ENCODE results near the gene RPS3. TPM values are rescaled to one million over a fixed set of nuclear protein-coding genes. Genes with fewer than 3 reads are reported as not detected.

The RPS3 gene
- total RNA-seq, 1 experiment from 2014 or later, result 4,109 TPM

GRCh38 chr11:75420224-75421034, 21.1 kb downstream of the RPS3 start:
- no peaks in the 10 kb centered on the region for H3K9me3 ChIP-seq (ENCODE audit: control insufficient read depth in 1 of 2, insufficient read depth in 1 of 2, low read depth in 1 of 2, low read length in 2 of 2)
- no peaks in the 10 kb centered on the region for H3K9me2 ChIP-seq (ENCODE audit: insufficient read depth)
- no peaks in the 10 kb centered on the region for H3K27me3 ChIP-seq (ENCODE audit: insufficient read depth, low read length)
- H3K36me3 ChIP-seq (ENCODE audit: control insufficient read depth in 1 of 2, insufficient read depth in 2 of 2, low read length in 2 of 2), result peaks cover 3 to 11% of the 10 kb centered on the region in 2 experiments
- H3K27ac ChIP-seq (ENCODE audit: low read depth, low read length), result no peak overlapping the region; the same call in 1 of the 2 replicates
- DNase-seq (ENCODE audit: low read depth, low spot score) (no peak), ATAC-seq (no peak)
- H3K4me2 ChIP-seq (ENCODE audit: low read length), result no peak overlapping the region
- TF ChIP-seq ZBTB33 (IDR thresholded peaks at IDR 0.05; ENCODE audit: extremely low read depth, insufficient replicate concordance, low read length), result no peak
- no peak for TF ChIP-seq EZH2 (IDR thresholded peaks at IDR 0.05)
- TF ChIP-seq ELF1 (IDR thresholded peaks at IDR 0.05; ENCODE audit: borderline replicate concordance, low read depth), result no peak
- no peak for TF ChIP-seq POLR2A (IDR thresholded peaks at IDR 0.05; ENCODE audit: borderline replicate concordance, extremely low read depth, insufficient read depth, insufficient read length)
- no peak for TF ChIP-seq TCF7L2 (IDR thresholded peaks at IDR 0.05; ENCODE audit: borderline replicate concordance, extremely low read depth, insufficient read depth, insufficient read length)
- TF ChIP-seq POLR2AphosphoS5 (IDR thresholded peaks at IDR 0.05; ENCODE audit: low read depth, low read length), result no peak
- no peak for TF ChIP-seq REST (IDR thresholded peaks at IDR 0.05; ENCODE audit: low read depth)
- TF ChIP-seq YY1 (IDR thresholded peaks at IDR 0.05; ENCODE audit: extremely low read depth, insufficient replicate concordance, low read depth, low read length), result no peak
- TF ChIP-seq ATF3 (IDR thresholded peaks at IDR 0.05), result no peak
- TF ChIP-seq EGR1 (IDR thresholded peaks at IDR 0.05; ENCODE audit: low read depth), result no peak
- no peak overlapping the region for H2AFZ ChIP-seq (ENCODE audit: low read depth, low read length, poor library complexity, severe bottlenecking)
- peaks cover 6% of the 10 kb centered on the region; the same call in 1 of the 2 replicates for H3K79me2 ChIP-seq (ENCODE audit: insufficient read depth, low read length)
- BruUV-seq (replicated peaks), result no TSS peak
- no peak overlapping the region for H3K9ac ChIP-seq (ENCODE audit: low read length)
- POLR2A ChIA-PET, result no interaction called here
- CTCF ChIA-PET, result no interaction called here
- intact Hi-C loops (cut with micrococcal nuclease), result no loop called here
- peaks cover 3% of the 10 kb centered on the region; the same call in 1 of the 2 replicates for H4K20me1 ChIP-seq (ENCODE audit: insufficient read depth)
- H3K4me3 ChIP-seq (replicated peaks in 1 of 2; ENCODE audit: low read depth in 1 of 2, low read length in 2 of 2), result no peak overlapping the region
- no peaks in the 10 kb centered on the region; a peak in 1 of 4 replicates for H3K4me1 ChIP-seq (ENCODE audit: control insufficient read depth in 1 of 2, insufficient read depth in 2 of 2, low read length in 2 of 2)
- RAD21 ChIA-PET (ENCODE audit: low non-redundant PET in 1 of 2, low total read pairs in 2 of 2, uncharacterized antibody in 2 of 2, unreplicated experiment in 2 of 2), result no interaction called here
